ENCODE results near the gene GAS7.

GAS7 gene

DNA sequence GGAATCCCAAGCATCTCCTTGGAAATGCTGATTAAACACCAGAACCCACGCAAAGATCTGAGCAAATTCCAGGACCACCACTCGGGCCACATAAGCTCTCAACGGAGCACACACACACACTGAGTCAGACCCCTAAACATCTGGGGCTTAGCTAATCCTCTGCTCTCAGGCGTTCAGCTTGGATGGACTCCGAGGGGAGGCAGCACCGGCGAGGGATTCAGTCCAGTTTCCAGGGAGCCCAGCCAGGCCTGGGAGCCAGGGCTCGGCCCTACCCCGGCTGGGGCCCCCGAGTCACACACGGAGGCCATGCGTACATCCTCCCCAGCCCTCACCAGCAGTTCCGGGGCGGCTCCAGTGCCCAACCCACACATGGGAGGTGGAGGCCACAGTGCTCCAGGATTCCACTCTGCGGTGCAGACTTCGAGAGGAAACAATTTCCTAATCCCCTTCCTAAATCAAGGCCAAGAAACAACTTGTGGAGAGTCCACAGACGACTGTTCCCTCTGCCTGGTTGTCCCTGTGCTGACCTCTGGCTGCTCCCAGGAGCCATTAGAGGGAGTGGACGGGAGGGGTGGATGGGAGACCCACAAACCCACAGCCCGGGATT is 70.5 kb downstream of the GAS7 start:
- DNase-seq, result no peak

DNA sequence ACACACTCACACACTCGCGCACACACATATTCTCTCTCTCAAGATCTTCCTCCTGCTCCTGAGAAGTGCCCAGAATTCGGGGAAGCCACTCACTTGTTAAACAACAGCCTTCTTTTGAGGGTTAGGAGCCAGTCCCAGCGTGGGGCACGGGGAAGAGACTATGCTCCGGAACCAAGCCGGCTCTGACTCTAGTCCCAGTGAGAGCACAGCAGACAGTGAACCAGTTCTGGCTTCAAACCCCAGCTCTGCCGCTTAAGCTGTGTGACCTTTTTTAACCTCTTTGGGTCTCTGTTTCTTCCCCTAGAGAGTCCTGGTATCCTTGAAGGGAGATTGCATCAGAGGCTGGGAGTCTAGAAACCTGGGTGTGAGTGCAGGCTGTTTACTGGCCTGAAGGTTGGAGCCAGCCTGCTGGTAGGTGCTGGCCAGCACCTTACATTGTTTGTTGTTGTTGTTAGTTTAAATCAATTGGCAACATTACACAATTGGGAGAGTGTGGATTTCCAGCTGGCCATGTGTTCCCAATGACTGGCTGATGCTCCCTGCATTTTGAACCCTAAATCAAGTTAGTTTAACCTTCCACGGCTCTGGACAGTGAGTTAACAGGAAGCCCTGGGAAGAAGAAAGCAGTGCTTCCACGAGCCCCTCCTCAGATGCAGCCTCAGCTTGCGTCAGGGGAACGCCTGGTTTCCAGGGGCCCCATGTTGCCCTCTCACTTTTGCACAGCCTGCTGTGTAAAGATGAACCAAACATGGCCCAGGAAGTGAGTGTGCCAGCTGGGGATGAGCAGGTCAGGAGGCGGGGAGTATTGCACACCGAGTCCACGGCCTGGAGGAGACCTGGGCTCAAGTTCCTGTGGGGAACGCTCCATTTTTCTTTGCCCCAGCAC is 71.5 kb downstream of the GAS7 start:
- DNase-seq, result no peak

DNA sequence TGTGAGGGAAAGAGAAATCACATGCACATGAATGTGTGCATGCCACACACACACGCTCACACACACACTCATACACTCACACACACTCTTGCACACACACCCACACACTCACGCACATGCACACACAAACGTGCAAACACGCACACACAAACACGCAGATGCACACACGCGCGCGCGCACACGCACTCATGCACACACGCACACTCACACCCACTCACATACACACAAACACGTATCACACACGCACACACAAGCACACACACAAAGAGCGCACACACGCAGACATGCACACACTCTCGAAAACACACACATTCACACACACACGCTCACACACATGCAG is 72.2 kb downstream of the GAS7 start:
- no peak for DNase-seq

DNA sequence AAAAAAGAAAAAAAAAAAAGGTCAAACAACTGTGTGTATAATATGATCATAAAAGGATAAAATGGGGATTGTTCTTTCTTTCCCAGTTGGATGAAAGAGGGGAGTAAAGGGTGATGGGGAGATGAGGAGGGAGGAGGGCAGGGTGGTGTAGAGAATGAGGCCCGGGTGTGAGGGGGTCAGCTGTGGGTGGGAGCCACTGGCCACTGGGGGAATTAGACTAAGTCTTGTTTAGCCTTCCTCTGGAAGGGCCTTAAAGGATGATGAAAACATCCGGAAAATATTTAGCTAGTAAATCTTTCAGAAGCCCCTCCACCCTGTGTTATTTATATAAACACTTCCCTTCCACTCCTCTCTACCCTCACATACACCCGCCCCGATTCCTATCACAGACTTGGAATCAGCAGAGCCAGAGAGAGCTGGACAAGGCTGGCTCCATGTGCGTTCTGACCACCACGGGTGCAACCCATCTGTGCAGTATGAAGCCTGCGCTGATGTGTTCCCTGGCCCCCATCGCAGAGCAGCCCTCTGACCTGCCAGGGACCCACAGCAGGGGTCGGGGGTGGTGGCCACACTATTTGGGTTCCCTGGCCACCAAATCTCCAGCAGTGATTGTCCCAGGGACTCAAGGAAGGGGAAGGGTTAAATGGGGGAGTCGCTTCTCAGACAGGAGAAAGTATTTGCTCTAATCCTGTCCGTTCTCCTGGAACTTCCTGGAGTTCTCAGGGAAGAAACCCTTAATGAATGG is 72.7 kb downstream of the GAS7 start:
- no peak for DNase-seq

DNA sequence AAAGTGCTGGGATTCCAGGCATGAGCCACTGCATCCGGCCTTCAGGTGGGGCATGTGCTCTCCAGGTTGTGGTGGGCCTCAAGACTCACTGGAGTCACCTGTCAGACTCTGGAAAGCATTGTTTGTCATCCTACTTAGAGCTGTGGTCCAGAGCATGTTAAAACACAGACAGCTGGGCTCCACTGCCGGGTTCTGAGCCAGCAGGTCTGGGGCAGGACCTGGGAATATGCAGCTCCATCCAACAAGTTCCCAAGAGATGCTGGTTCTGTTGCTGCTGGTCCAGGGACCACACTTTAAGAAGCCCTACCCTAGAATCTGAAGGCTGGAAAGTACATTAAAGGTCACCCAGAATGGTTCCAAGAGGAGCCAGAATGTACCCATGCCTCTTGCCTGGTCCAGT is 75.3 kb downstream of the GAS7 start:
- no peak for DNase-seq

DNA sequence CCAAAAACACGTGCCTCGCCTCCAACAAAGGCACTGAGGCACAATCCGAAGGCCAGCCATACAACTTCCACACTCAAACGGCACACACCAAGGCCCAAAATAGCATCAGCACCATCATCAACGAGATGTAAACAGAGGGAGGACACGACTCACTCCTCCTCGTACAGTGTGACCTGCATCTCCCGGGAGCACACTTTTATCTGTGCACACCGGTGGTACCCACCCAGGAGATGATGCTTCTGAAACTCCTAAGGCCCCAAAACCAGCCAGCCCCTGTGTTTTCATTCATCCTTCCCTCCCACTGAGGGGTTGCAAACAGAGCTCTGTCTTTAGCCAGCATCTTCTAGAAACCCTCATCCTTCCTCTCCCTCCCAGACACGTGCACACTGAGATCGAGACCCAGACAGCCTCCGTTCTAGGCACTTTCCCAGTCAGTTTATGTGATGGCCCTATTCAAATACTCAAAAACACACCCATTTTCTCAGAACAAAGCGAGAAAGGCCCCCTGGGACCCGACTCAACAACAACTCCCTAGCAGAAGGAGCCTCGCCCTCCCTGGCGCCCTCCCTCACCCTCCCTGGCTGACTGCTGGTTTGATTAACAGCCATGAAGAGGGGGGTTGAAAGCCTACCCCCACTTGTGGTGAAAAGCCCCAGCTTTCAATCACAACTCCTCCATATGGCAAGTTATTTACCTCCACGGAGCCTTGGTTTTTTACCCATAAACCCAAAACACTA is 76.3 kb downstream of the GAS7 start:
- no peak for DNase-seq

DNA sequence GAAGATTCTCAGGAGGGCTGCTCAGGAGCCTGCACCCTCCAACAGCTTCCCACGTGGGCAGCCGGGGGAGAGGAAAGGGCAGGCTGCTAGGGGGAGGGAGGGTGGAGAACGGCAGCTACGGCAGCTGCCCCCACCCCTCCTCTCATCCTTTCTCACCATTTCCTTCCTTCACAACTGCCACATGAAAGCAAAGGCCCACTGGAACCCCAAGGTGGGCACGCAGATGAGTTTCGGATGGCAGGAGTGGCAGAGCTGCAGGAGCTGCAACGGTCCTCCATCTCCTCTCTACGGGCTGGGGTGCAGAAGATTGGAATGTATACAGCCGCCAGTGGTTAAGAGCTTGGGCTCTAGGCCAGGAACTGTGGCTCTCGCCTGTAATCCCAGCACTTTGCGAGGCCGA is 77.7 kb downstream of the GAS7 start:
- DNase-seq, result no peak

DNA sequence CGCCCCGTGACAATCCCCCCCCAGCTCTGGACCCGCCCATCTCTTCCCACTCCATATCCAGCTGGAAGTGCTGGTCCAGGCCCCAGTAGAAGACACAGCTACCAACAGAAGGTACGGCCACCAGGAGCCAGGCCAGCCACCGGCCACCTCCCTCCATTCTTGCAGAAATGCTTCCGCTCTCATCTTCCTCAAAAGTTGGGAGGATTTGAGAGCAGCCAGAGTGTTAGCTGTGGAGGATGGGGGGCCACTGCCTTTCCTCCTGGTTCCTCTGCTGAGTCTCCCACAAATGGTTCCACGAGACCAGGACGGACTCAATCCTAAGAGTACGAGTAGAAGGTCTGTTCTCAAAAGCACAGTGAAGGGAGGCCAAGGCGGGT is 78.3 kb downstream of the GAS7 start:
- DNase-seq, result no peak

DNA sequence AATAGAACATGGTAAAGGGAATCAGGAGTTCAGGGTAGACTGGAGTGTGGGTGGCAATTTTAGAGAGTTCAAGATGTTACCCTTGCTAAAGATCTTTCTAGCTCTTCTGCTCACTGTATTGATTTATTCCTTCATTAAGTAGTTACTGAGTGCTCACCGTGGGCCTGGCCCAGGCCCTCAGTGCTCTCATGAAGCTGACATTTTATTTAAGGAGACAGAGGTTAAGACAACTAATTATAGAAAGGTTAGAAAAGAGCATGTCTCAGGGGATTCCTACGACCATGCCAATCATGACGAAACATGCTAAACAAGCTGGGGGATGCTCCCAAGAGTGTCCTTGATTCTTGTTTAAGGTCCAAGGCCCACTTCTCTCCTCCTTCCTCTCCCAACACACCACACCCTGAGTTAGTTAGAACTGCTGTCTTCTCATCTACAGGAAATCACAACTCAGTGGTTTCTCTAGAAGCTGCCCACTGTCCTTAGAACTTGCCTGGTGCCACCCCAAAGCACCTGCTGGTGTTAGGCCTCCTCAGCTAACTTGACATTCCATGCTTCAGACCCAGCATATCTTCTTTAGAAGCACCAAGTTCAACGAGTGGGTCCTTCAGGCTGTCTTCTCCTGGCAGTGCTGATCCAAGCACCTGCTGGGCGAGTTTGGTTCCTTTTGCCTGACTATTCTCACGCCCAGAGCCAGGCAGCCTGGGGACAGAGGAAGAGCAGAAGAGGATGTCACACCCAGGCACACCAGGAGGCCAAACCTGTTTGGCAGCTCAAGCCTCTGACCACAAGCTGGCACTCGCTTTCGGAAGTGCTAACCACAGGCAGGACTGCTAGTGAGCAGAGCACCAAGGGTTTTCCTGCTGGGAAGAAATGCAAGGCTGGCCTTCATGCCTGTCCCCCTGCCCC is 79.0 kb downstream of the GAS7 start:
- peak in 1 of 2 experiments; percentile 43 for DNase-seq

DNA sequence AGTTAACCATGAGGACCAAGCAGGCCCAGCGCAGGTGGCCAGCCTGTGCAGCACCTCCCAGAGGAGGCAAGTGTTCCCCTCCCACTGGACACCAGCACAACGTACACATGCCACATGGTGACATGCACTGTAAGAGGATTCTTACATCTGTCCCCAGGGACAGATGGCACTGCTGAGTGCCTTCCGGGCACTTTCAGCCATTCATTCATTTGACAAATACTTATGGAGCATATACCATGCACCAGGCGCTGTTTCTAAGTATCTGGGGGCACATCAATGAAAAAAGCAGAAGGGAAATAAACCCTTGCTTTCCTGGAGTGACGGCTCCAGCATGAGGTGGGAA is 79.6 kb downstream of the GAS7 start:
- DNase-seq, result no peak

DNA sequence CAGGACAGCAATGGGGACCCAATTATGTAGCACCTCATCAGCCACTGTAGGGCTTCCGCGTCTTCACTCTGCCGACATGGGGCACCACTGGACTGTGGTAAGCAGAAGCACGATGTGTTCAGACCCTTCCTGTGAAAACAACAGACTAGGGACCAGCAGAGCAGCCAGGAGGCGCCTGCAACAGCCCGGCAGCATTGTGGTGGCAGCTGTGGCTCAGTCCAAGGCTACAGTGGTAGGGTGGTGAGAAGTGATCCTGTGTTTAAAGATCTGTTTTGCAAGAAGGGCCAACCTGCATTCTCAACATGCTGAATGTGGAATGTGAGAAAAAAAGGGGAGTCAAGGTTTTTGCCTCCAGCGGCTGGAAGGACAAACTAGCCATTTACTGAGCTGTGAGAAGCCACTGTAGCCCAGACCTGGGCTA is 80.8 kb downstream of the GAS7 start:
- DNase-seq, result no peak

DNA sequence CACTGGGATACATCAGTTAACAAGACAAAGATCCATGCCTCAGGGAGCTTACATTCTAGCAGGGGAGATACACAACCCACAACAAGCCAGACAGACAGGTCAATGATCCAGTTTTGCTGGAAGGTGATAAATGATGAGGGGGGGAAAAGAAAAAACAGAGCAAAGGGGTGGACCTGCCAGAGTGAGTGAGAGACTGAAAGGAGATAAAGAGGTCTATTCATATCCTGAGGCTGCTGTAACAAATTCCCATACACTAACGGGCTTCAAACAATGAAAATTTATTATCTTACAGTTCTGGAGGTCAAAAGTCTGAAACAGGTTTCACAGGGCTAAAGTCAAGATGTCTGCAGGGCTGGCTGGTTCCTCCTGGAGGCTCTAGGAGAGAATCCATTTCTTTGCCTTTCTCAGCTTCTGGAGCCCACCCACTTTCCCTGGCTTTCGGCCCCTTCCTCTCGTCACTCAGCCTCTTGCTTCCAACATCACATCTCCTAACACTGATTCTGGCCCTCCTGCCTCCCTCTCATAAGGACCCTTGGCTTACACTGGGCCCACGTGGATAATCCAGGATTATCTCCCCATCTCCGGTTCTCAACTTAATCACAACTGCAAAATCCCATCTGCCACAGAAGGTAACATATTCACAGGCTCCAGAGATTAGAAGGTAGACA is 81.5 kb downstream of the GAS7 start:
- no peak for DNase-seq

DNA sequence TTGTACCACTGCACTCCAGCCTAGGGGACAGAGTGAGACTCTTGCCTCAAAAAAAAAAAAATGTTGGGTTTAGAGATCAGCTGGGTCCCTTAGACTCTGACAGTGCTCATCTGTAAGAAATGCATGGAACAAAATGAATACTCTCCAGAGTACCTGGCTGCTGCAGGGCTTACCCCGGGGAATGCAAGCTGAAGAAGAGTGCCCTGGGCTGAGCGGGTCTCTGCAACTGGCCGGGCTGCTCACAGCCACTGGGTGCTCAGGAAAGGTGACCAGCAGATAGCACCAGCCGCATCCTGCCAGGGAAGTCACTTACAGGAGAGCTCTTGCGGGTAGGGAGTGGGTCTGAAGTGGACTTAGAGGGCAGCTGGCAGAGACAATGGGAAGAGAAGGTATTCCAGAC is 82.1 kb downstream of the GAS7 start:
- no peak for DNase-seq

DNA sequence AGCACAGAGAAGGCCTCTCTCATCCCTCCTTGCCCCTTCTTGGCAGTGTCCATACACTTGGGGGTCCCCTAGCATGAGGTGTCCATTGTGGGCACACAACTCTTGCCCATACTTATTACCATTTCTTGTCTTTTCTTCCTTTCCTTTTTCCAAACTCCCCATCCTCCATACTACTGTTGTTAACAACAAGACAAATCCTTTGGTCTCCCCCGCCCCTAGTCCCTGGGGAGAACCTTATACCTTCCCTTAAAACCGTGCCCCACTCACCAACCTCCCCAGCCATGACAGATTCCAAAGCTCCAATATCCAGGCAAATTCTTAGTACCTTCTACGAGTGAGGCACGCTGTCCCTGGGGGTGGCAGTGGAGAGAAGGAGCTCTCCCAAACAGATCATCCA is 82.9 kb downstream of the GAS7 start:
- DNase-seq, result no peak

DNA sequence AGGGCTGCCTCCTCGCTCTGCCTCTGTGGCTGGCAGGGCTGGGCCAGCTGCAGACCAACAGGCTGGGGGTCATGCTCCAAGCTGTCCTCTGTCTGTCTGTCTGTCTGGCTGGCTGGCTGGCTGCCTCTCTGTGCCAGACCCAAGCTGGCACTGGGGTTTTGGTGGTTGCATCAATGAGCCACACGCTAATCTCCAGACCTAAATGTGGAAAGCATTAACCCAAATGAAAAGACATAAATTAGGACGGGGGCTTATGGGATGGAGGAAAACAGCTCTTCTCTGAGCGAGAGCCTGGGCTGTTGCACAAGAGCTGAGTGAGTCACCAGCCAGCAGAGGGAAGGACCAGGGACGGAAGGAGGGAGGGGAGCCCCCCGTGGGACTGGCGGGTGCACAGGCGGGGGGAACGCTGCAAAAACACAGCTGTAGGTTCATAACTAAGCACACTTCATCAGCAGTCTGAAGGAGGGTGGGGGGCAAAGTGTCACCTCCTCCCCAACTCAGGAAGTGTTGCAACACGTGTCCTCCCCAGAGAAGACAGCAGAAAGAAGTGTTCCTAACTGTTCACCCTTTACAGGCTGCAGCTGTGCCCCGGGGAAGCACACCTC is 83.4 kb downstream of the GAS7 start:
- peak; percentile 18 to 53 for DNase-seq

DNA sequence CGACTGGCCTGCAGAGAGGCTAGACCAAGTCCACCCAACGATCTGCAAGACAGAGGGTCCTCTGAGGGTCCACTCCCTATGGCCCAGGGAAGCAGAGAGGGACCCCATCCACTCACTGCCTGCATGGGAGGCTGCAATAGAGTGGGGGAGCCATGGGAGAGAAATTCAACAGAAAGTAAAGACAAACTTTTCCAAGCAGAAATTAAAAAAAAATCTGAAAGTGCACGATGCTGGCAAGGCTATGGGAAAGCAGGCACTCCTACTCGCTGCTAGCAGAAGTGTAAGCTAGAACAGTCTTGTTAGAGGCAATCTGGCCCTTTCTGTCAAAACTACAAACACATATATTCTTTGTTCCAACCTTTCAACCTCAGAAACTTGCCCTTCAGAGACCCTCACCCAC is 85.4 kb downstream of the GAS7 start:
- DNase-seq, result no peak

DNA sequence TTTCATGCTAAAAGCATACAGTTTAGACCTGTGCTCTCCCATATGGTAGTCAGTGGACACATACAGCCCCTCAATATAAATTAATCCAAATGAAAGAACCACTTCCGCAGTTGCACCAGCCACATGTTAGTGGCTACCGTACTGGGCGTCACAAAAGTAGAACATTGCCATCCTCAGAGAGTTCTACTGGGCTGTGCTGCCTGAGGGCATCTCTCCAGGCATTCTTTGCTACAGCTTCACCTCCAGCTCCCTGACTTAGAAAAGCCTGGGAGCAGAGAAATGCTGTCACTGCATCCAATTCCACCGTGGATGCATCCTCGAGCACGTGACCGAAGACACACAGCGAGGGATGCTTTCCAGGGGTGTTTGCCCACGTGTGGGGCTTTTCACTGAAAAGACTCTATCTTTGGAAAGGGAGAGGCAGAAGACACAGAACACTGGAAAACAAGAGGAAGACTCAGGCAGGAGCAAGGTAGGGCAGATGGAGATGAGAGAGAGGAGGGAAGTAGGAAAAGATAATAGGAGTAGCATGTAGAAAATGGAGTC is 86.4 kb downstream of the GAS7 start:
- DNase-seq, result no peak

DNA sequence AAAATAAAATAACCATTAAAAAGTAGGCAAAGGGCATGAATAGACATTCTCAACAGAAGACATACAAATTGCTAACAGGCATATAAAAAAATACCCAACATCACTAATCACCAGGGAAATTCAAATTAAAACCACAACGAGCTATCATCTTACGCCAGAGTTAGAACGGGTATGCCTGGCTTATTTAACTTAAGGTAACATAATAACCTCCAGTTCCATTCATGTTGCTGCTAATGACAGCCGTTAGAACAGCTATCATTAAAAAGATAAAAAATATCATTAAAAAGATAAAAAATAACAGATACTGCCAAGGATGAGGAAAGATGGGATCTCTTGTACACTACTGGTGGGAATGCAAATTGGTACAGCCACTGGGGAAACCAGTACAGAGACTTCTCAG is 89.3 kb downstream of the GAS7 start:
- DNase-seq, result no peak

DNA sequence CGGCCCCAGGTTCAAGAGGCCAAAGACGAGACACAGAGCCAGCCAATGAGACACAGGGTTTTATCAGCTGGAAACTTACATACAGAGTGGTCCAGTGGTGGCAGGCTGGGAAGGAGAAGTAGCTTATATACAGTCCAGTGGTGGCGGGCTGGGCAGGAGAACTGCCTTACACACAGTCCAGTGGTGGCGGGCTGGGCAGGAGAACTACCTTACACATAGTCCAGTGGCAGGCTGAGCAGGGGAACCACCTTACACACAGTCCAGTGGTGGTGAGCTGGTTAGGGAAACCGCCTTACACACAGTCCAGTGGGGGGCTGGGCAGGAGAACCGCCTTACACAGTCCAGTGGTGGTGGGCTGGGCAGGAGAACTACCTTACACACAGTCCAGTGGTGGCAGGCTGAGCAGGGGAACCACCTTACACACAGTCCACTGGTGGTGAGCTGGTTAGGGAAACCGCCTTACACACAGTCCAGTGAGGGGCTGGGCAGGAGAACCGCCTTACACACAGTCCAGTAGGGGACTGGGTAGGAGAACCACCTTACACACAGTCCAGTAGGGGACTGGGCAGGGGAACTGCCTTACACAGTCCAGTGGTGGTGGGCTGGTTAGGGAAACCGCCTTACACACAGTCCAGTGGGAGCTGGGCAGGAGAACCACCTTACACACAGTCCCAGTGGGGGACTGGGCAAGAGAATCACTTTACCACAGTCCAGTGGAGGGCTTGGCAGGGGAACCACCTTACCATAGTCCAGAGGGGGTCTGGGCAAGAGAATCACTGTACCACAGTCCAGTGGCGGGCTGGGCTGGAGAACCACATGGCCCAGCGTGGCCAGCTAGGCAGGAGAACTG is 90.9 kb downstream of the GAS7 start:
- no peak for DNase-seq

DNA sequence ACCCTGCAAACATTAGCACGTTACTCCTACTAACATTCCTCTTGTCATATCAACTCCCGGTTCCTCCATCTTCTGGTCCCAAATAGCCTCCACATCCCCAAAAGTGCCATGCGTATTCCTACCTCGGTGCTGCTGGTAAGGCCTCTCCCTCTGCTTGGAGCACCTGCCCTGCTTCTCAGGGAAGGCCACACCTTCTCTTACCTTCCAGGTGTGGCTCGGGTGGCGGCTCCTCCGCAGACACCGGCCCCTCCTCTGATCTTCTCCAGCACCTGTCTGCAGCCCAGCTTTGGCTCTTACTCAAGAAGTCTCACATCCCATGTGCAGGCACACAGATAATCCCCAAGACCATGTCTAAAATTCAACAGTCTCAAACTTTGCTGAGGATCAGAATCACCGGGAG is 92.3 kb downstream of the GAS7 start:
- DNase-seq, result no peak
